NOMO-1 (cell line): ENCODE measurements around the gene DDA1.
"Not testable (repeated sequence)": the region's sequence is repeated elsewhere in the genome, so short reads cannot be mapped to it uniquely, and the experiment has no call there.

Source experiments
- DNase-seq, 2 experiments: peaks; one replicate each; lab custom pipeline; 2025; ENCODE audit not compliant: unreplicated experiment in 2 of 2; lab: John Stamatoyannopoulos, UW

DDA1 gene

DNA sequence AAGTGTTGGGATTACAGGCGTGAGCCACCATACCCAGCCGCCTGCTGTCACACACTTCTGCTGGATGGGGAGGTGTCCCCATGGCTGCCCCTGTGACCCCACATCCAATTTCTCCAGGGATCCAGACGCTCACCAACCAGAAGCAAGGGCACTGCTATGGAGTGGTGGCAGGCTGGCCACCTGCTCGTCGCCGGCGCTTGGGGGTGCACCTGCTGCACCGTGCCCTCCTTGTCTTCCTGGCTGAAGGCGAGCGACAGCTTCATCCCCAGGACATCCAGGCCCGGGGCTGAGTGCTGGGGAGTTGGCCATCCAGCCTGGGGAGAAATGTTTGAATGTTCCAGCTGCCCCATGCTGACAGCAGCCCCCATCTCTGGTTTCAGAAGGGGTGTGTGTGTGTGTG is 23.1 kb upstream of the DDA1 start:
- no peak for DNase-seq

DNA sequence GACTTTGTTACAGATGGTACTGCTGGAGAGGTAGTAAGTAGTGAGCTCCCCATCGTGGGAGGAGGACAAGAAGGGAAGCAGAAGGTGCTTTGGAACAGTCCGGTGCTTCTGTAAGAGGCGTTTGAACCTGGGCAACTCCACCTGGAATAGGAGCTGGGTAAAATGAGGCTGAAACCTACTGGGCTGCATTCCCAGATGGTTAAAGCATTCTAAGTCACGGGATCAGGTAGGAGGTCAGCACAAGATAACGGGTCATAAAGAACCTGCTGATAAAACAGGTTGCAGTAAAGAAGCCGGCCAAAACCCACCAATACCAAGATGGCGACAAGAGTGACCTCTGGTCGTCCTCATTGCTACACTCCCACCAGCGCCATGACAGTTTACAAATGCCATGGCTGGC is 22.6 kb upstream of the DDA1 start:
- no peak for DNase-seq

DNA sequence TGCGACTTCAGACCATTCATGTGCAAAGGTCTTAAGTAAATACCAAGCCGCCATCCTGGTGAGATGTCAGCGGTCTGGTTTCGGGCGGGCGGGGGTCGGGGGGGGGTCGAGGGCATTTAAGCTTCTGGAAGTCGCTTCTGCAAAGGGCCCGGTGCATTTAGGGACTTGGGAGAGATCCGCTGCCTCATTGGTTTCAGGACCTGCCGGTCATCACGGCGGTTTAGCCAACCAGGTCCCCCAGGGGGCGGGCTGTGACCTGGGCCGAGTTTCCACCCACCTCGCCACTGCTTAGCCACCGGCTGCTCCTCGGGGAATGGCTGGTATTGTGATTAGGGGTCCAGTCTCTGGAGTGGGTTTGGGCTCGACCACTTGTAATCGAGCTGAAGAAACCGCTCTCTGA is 19.9 kb upstream of the DDA1 start:
- DNase-seq, result no peak

DNA sequence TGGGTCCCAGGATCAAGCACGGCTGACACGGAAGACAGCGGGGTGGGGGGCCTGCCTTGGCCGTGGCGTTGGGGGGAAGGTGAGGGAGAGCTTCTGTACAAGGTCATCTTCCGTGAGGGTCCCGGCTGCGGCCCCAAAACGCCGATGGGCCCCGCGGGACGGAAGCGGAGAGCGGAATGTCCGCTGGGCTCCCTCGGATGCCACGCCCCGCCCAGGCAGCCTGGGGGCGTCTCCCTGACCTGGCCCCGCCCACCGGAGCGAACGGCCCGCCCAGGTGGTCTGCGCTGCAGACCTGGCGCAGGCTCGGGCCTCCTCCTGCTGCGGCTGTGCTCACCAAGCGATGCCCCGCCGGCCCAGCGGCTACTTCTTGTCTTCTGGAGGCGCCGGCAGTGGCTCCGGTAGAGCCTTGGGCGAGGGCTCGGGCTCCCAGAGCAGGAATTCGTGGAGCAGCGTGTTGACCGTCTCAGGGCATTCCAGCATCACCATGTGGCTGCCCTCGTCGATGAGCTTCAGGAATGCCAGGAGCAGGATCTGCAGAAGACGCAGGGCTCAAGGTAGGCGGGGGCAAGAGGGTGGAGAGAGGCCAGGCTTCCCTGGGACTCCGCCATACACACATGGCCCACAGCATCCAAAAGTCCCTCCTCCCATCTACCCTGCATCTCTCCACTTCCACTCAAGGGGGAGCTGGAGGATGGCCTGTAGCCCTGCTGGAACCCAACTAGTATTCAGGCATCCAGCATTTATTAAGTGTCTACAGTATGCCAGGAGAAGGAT is 16.9 kb upstream of the DDA1 start:
- peak; percentile 62 to 72 for DNase-seq

DNA sequence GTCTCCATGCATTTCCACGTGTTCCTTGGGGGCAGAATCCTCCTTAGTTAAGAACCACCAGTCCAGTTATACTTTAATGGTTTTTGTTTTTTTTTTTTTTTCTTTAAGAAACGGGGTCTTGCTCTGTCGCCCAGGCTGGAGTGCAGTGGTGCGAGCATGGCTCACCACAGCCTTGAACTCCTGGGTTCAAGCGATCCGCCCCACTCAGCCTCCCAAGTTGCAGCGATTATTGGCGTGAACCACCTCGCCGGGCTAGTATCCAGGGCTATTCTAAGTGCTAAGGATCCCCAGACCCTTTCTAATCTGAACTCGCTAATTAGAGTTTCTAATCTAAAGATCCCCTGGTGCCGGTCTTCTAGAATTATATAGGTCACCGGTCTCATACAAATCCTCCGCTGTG is 15.8 kb upstream of the DDA1 start:
- no peak for DNase-seq

DNA sequence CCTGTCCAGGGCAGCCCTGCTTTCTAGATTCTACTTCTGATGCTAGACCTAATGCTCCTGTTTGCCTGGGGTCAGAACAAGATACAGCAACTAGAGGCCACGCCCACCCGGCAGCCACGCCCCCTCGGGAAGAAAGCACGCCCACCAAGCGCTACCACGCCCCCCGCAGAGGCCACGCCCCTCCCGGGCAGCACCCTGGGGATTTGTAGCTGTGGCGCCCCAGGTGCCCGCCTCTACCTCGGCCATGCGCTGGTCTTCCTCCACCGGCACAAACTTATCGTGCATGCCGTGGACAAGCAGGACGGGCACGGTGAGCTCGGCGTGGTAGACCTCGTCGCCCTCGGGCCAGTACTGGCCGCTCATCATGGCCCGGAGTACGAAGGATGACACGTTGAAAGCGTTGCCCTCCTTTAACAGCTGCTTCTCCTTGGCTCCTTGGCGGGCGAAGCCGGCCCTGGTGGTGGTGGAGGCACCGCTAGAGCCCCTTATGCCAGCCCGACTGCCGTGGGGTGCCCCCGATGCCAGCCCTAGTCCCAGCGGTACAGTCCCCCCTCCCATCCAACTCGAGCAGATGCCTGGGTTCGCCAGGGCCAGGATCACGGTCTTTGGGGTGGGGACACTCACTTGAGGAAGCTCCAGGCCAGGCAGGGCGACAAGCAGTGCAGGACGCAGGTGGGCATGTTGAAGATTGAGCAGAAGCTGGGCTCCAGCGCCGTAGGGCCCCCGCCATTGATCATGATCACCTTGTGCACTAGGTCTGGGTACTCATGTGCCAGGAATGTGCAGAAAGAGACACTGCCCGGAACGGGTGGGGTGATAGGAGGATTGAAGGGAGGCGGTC is 15.1 kb upstream of the DDA1 start:
- DNase-seq, result no peak

DNA sequence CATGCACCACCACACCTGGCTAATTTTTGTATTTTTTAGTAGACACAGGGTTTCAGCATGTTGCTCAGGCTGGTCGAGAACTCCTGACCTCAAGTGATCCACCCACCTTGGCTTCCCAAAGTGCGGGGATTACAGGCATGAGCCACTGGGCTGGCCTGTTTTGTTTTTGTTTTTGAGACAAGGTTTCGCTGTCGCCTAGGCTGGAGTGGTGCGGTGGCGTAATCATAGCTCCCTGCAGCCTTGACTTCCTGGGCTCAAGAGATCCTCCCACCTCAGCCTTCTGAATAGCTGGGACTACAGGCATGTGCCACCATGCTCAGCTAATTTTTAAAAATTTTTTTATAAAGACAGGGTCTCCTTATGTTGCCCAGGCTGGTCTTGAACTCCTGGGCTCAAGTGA is 13.8 kb upstream of the DDA1 start:
- not testable (repeated sequence) for DNase-seq

DNA sequence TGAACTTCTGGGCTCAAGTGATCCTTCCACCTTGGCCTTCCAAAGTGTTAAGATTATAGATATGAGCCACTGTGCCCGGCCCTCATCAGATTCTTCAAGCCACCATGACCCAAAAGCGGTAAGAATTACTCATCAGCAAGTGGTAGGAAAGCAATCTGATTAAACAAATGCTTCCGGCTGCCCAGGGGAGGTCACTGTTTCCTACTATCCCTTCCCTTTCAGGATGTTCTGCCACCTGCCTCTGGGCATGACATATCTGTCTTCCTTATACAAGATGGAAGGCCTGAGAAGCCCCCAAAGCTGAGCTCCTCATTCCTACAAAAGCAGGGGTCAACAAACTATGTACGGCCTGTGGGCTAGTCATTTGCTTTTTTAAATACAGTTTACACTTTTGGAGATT is 13.1 kb upstream of the DDA1 start:
- no peak for DNase-seq

DNA sequence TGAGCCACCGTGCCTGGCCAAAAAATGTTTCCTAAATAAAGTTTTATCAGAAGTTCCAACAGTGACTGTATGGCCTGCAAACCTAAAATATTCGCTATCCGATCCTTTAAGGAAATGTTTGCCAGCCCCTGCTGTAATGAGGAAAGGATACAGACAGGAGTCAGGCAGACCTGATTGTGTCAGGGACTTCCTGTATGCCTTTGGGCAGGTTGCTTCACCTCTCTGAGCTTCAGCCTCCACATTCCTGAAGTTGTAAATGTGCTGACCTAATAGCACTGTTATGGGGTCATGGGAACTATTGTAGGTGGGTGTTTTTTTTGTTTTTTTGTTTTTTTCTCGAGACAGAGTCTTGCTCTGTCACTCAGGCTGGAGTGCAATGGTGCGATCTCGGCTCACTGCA is 12.4 kb upstream of the DDA1 start:
- no peak for DNase-seq

DNA sequence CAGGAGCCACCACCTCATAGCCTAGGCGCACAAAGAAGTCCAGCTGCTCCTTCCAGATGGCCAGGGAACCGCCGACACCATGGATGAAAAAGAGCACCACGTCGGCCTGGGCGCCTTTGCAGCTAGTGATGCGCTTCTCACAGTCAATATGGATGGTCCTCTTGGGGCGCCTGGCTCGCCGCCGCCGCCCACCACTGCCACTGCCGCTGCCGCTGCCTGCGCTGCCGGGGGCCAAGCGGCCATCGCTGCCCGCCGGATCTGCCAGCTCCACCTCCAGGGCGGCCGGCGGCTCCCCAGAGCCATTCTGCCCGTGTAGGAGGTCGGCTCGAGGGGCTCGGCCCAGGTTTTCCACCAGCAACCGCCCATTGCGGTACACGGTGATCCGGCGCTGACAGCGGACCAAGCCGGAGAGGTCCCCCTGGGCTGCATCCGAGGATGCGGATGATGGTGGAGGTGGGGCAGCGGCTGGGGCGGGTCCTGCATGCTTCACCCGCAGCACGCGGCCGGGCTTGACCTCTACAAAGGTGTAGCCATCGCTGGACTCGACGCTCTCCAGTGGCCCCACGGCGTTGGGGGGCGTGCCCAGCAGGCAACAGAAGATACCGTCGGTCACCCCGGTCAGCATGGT is 8.3 kb upstream of the DDA1 start:
- DNase-seq, result no peak

DNA sequence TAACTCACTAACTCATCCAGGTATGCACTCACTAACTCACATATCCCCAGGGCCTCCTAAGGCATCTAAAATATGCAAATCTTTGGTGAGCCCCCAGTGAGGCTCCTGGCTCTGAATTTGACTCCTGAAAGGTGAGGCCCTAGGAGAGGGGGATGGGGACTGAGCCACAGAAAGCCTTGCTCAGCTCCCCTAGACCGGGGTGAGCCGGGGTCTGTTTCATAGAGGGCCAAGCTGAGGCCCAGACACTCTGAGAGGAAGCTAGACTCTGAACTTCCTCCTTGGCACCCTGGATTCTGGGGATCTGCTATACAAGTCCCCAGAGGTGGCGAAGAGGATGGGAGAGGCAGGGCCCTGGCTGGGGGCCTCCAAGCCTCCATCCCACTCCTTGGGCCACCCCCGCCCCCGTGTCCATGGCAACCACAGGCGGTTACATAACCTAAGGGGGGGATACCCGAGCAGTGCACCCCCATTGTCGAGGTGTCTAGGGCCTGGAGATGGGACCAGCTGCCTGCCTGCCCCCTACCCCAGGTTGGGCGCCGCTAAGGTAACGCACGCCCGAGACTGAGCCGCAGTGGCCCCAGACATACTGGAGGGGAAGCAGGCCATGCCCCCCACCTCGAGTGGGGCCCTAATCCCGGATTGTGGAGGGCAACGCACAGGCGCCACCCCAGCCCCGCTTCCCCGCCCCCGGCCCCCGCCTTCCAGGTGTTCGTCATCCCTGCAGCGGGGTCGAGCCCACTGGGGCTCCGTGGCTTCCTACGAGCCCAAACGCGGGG is 6.8 kb upstream of the DDA1 start:
- peak; percentile 30 to 62 for DNase-seq

DNA sequence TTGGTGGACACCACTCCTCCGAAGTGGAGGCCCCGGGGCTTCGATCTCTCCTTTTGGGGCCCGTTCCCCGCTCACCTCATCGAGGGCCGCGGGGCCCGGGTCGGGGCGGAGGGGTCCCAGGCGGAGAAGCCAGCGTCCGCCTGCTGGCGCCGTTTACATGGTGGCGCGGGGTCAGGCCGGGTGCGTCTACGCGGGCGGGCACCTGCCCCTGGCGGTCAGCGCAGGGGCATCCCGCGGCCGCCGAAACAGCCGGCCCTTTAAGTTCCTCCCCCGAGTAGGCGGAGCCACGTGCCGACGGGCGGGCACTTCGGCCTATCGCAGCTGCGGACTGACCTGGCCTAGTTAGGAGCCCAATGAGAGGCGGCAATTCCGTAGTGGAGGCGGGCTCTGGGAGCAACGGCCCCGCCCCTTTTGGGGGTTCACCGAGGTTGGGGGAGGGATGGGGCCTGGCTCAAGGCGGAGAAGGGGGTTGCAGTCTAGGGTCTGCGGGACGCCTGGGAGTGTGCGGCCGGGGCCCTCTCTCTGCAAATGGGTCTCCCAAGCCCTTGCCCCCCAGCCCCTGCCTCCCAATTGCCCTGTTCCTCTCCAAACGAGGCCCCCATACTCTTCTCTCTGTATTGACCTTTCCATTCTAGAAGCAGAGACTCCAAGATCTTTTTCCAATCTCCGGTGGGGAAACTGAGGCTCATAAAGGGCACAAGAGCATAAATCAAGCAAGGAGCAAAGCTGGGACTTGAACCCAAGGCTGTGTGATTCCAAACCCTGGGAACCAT is 6.0 kb upstream of the DDA1 start, which contains the start of gene ABHD8:
ABHD8 (minus strand) TSS at position 259 of the 773 bp plus-strand sequence. CDS start 1,809 bp downstream, outside the sequence.
- peak; percentile 96 to 97 for DNase-seq

DNA sequence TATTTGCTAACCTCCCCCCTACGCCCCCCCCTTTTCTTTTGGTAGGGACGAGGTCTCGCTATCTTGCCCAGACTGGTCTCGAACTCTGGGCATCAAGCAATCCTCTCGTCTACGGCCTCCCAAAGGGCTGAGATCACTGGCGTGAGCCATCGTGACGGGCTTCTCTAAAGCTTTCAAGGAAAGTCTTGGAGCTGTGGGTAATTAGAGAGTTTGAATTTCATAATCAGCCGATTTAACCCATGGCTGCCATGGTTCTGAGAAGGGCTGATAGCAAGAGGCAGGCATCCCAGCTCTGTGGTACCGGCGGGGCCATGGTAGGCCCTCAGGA is 5.5 kb upstream of the DDA1 start:
- DNase-seq, result no peak

DNA sequence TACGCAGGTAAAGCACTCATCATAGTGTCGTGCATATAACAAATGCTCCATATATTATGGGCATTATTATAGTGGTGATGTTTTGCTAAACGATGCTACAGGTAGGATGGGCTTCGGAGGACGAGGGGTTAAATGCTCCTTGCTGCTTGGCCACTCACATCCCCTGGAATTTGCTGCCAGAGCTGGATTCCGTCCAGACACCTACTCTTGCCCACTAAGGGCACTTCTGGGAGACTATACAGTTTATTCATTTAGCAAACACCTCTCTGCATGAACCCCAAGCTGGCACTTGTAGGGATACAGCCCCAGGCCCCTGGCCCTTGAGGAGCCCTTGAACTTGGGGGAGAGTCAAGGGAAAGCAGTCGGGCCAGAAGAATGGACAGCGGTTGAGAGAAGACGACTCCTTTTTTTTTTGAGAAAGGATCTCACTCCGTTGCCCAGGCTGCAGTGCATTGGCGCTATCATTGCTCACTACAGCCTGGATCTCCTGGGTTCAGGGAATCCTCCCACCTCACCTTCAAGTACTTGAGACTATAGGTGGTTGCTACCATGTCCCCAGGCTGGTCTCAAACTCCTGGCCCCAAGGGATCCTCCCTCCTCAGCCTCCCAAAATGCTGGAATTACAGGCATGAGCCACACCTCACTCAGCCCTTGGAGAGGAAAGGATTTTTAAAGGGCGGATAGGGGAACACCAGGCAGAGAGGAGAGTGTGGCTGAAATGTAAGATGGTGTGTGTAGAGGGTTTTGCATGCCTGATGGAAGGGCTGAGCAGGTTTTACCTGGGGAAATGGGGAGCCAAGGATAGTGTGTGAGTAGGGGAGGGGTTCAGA is 4.8 kb upstream of the DDA1 start:
- no peak for DNase-seq

DNA sequence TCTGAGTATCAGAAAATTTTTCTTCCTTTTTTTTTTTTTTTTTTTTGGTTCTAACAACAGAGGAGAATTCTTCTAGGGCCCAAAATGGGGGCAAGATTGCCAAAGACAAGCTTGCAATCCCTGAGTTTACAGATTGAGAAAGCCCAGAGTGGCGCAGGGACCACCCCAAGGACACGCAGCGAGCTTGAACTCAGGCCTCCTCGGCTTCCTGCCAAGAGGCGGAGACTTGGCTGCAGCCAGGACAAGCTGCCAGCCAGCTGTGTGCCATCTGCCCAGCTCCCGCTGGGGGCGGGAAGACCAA is 4.2 kb upstream of the DDA1 start:
- no peak for DNase-seq

DNA sequence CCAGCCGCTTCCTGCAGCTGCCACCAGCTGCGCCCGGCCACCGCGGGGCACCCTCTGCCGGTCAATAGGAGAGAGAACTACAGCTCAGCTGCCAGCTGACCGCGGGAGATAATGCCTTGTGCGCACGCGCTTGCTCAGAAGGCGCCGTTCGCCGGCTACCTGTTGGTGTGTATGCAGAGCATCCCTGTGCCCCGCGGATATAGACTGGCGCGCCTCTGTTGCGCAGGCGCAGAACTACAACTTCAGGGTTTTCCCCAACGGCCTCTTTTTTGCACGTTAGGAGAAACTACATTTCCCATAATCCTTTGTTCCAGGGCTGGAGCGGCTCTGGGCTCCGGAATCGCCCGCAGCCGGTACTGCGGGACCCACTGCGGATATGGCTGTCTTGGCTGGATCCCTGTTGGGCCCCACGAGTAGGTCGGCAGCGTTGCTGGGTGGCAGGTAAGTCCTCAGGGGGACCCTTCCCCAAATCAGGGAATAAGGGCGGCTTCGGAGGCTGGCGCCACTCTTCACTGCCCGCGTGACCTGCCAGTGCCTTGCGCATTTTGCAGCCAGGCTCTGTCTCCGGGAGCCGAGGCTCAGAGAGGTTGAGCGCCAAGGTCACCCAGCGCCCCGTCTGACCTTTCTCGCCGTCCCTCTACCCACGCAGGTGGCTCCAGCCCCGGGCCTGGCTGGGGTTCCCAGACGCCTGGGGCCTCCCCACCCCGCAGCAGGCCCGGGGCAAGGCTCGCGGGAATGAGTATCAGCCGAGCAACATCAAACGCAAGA is 3.7 kb upstream of the DDA1 start, which contains the start of gene MRPL34:
MRPL34 (plus strand) TSS at position 356 of the 768 bp plus-strand sequence; CDS start at position 377, 21 bp downstream.
- DNase-seq, result peak; percentile 98 to 99

DNA sequence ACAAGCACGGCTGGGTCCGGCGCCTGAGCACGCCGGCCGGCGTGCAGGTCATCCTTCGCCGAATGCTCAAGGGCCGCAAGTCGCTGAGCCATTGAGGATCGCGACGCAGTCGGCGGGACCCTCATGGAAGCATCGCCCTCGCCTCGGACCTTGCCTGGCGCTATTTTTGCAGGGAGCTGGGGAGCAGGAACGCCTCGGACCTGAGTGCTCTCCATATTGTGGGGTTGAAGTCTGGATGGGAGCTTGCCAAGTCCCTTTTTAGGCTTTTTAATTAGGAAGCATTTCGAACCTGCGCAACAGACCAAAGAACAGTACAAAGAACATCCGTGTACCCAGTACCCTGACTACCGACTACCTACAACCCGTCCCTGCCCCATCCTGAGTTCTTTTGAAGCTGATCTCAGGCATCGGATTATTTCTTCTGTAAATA is 3.1 kb upstream of the DDA1 start:
- DNase-seq, result no peak

DNA sequence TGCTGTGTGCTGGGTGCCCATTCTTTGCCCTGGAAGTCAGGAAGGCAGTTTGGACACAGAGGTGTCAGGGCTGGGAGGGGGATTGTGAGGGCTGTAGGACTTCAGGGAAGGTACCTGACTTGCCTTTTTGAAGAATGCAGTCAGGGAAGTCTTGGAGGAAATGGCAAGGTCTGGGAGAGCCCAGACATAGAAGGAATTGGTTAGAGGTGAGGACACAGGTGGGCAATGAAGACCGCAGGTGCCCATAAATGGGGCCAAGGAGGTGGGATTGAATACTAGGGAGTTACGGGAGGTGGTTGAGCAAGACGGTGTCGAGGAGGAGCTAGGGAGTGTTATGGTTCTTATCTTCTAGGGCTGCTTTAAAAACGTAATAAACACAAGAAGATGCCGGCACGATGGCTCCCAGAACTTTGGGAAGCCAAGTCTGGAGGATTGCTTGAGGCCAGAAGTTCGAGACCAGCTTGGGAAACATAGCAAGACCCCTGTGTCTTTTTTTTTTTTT is 1.4 kb upstream of the DDA1 start:
- no peak for DNase-seq
